K562 (cell line): ENCODE results near the gene REEP3. TPM values are rescaled to one million over a fixed set of nuclear protein-coding genes. Genes with fewer than 3 reads are reported as not detected.
A peak's percentile ranks its signal among the peaks of the same experiment; 100 is the strongest.

Source experiments
- ATAC-seq: fragments of 200-7000 bp; cut with Tn5 transposase; 3 replicates; pipeline ENCODE4 v1.9.1; 2020; ENCODE audit warnings: moderate library complexity
- BruUV-seq: library from RNA; stranded (reverse); fragments of 400-500 nt; replicated peaks from 2 replicates; lab custom pipeline; 2021; lab: Mats Ljungman, UMichigan
- CTCF ChIA-PET: fragments of 300-600 bp; formaldehyde crosslinking; extraction: SDS; loops from one replicate; lab custom pipeline; 2021; ENCODE audit warnings: low intra/inter-chr PET ratio; lab: Yijun Ruan, JAX
- POLR2A ChIA-PET: fragments of 300-600, 350-650 bp; sonication (Branson Sonifier 250); formaldehyde crosslinking; extraction: SDS; loops from one replicate; lab custom pipeline; 2021; ENCODE audit warnings: antibody characterized with exemption, inconsistent platforms; lab: Yijun Ruan, JAX
- DNase-seq, 4 experiments: peaks; one replicate each; pipeline versions ENCODE4 v3.0.0 to v3.0.0-alpha.2; 2011 to 2018; ENCODE audit warnings: low spot score in 3 of 4, mixed read lengths in 3 of 4; ENCODE audit errors: extremely low read depth in 1 of 4
- FAIRE-seq: peaks from 2 replicates; lab custom pipeline; 2011; peaks lifted over from hg19 to GRCh38; lab: Jason Lieb, UNC
- H2AFZ ChIP-seq: 2 replicates; pipeline ENCODE4 v1.6.0; 2011; ENCODE audit warnings: low read depth, low read length, control low read depth, inconsistent platforms
- H3K27ac ChIP-seq: fragments of 200-600 bp; 3 replicates; pipeline ENCODE4 v1.8.0; 2011; ENCODE audit warnings: low read depth, mild to moderate bottlenecking, control low read depth, inconsistent platforms, low read length, moderate library complexity, mixed read lengths; ENCODE audit errors: extremely low read depth
- H3K27me3 ChIP-seq, 2 experiments: fragments of 300-600 bp in 1 of 2; 2 replicates in 1 of 2; 3 replicates in 1 of 2; pipeline versions ENCODE4 v1.6.0 to v1.8.0; 2011; ENCODE audit warnings: inconsistent platforms in 2 of 2, low read length in 2 of 2, mild to moderate bottlenecking in 1 of 2, mixed read lengths in 1 of 2, moderate library complexity in 1 of 2; ENCODE audit not compliant: control insufficient read depth in 2 of 2, insufficient read depth in 2 of 2
- H3K36me3 ChIP-seq: fragments of 300-600 bp; 3 replicates; pipeline ENCODE4 v1.8.0; 2011; ENCODE audit warnings: mild to moderate bottlenecking, low read length, inconsistent platforms; ENCODE audit not compliant: control insufficient read depth, insufficient read depth
- H3K4me1 ChIP-seq, 2 experiments: fragments of 200-600 bp in 1 of 2; replicated peaks in 1 of 2; 2 replicates in 1 of 2; 3 replicates in 1 of 2; pipeline versions ENCODE4 v1.5.1 to v1.8.0; 2011; ENCODE audit warnings: inconsistent platforms in 2 of 2, low read length in 2 of 2, mild to moderate bottlenecking in 1 of 2, mixed read lengths in 1 of 2, moderate library complexity in 1 of 2; ENCODE audit not compliant: control insufficient read depth in 2 of 2, insufficient read depth in 2 of 2
- H3K4me2 ChIP-seq: 2 replicates; pipeline ENCODE4 v1.6.1; 2011; ENCODE audit warnings: low read length, control low read depth, inconsistent platforms, mixed read lengths; ENCODE audit not compliant: insufficient read depth
- H3K4me3 ChIP-seq: fragments of 200-600 bp; sonication (generic), shearing (Covaris generic); 2 replicates; pipeline ENCODE4 v1.5.1; 2016; ENCODE audit warnings: control low read depth, inconsistent platforms
- H3K79me2 ChIP-seq: fragments of 200-600 bp; 3 replicates; pipeline ENCODE4 v1.8.0; 2011; ENCODE audit warnings: low read length, inconsistent platforms; ENCODE audit not compliant: control insufficient read depth, insufficient read depth
- H3K9ac ChIP-seq, 2 experiments: 2 replicates each; pipeline versions ENCODE4 v1.6.0 to v1.6.1; 2011; ENCODE audit warnings: low read depth in 2 of 2, low read length in 2 of 2, control low read depth in 1 of 2, inconsistent platforms in 1 of 2, mild to moderate bottlenecking in 1 of 2, mixed read lengths in 1 of 2; ENCODE audit not compliant: insufficient read depth in 1 of 2
- H3K9me1 ChIP-seq: one replicate; pipeline ENCODE4 v1.6.0; 2011; ENCODE audit warnings: inconsistent platforms, mild to moderate bottlenecking, low read length, moderate library complexity; ENCODE audit not compliant: control insufficient read depth, insufficient read depth
- H3K9me3 ChIP-seq: replicated peaks from 2 replicates; pipeline ENCODE4 v1.5.1; 2011; ENCODE audit warnings: low read depth, low read length, inconsistent platforms; ENCODE audit not compliant: control insufficient read depth, insufficient read depth
- H4K20me1 ChIP-seq: replicated peaks from 2 replicates; pipeline ENCODE4 v1.6.1; 2011; ENCODE audit warnings: low read length, inconsistent platforms, mixed read lengths; ENCODE audit not compliant: control insufficient read depth, insufficient read depth
- ADNP ChIP-seq: fragments of 200-800 bp; sonication (Bioruptor generic); IDR thresholded peaks from 2 replicates; pipeline ENCODE4 v1.6.1; 2016; ENCODE audit warnings: missing genetic modification characterization, missing compliant biosample characterization
- BMI1 ChIP-seq: fragments of 150-350 bp; IDR thresholded peaks from 2 replicates; pipeline ENCODE4 v1.6.1; 2014; ENCODE audit warnings: low read length
- FOXA3 ChIP-seq, 2 experiments: fragments of 450-650 bp in 1 of 2; sonication (generic) in 1 of 2; formaldehyde crosslinking; IDR thresholded peaks in 1 of 2; conservative IDR thresholded peaks in 1 of 2; 2 replicates each; pipeline versions ENCODE4 v1.4.0 to v1.8.0; 2020 to 2022; ENCODE audit warnings: mild to moderate bottlenecking in 2 of 2, missing genetic modification reagents in 1 of 2
- HMG20B ChIP-seq: fragments of 250-450 bp; sonication (Bioruptor Pico); IDR thresholded peaks from 2 replicates; pipeline ENCODE4 v1.5.0; 2021; ENCODE audit warnings: mild to moderate bottlenecking
- HNRNPK ChIP-seq: fragments of 200-400 bp; formaldehyde crosslinking; IDR thresholded peaks from one replicate; pipeline ENCODE4 v1.6.1; 2018; ENCODE audit warnings: mild to moderate bottlenecking, low read depth, low read length; ENCODE audit not compliant: poor library complexity, severe bottlenecking
- ILK ChIP-seq: fragments of 450-650 bp; IDR thresholded peaks from 2 replicates; pipeline ENCODE4 v1.6.1; 2016; ENCODE audit warnings: missing genetic modification characterization, low read depth, mild to moderate bottlenecking, missing compliant biosample characterization, moderate library complexity, borderline replicate concordance
- JUNB ChIP-seq: fragments of 450-650 bp; formaldehyde crosslinking; conservative IDR thresholded peaks from 2 replicates; pipeline ENCODE4 v1.4.0; 2020; ENCODE audit warnings: mild to moderate bottlenecking
- KAT2B ChIP-seq: IDR thresholded peaks from one replicate; pipeline ENCODE4 v1.6.1; 2012; ENCODE audit warnings: low read depth, mild to moderate bottlenecking, control low read depth, inconsistent platforms, low read length, moderate library complexity
- LCOR ChIP-seq: sonication (generic); formaldehyde crosslinking; IDR thresholded peaks from 2 replicates; pipeline ENCODE4 v1.8.0; 2022; ENCODE audit warnings: mild to moderate bottlenecking, missing genetic modification reagents
- POLR2AphosphoS2 ChIP-seq: IDR thresholded peaks from 2 replicates; pipeline ENCODE4 v1.6.1; 2012; ENCODE audit warnings: low read length, improper control_type of control experiment
- RBM25 ChIP-seq: fragments of 200-400 bp; formaldehyde crosslinking; IDR thresholded peaks from 2 replicates; pipeline ENCODE4 v1.6.1; 2018; ENCODE audit warnings: low read length, low read depth, moderate library complexity; ENCODE audit not compliant: severe bottlenecking
- SMAD2 ChIP-seq: fragments of 150-350 bp; IDR thresholded peaks from 2 replicates; pipeline ENCODE4 v1.6.1; 2014; ENCODE audit warnings: low read depth, mild to moderate bottlenecking, low read length
- SNRNP70 ChIP-seq: fragments of 200-400 bp; formaldehyde crosslinking; optimal IDR thresholded peaks from 2 replicates; pipeline ENCODE3; 2017; ENCODE audit warnings: low read depth, low read length
- TRIM28 ChIP-seq: fragments of 450-650 bp; IDR thresholded peaks from 2 replicates; pipeline ENCODE4 v1.6.1; 2017
- ZNF121 ChIP-seq: sonication (generic); formaldehyde crosslinking; conservative IDR thresholded peaks from 2 replicates; pipeline ENCODE4 v1.8.0; 2022; ENCODE audit warnings: missing genetic modification reagents
- ZNF239 ChIP-seq: fragments of 250-450 bp; sonication (Bioruptor Pico); IDR thresholded peaks from 2 replicates; pipeline ENCODE4 v1.4.0; 2020; ENCODE audit warnings: mild to moderate bottlenecking
- ZNF75A ChIP-seq: fragments of 450-650 bp; formaldehyde crosslinking; IDR thresholded peaks from 2 replicates; pipeline ENCODE4 v1.4.0; 2020; ENCODE audit warnings: mild to moderate bottlenecking
- ZNF764 ChIP-seq: fragments of 250-450 bp; sonication (Bioruptor Pico); IDR thresholded peaks from 2 replicates; pipeline ENCODE4 v1.4.0; 2020; ENCODE audit warnings: low read depth, mild to moderate bottlenecking, moderate library complexity
- ZNF778 ChIP-seq: fragments of 450-650 bp; formaldehyde crosslinking; IDR thresholded peaks from 2 replicates; pipeline ENCODE4 v1.4.0; 2020; ENCODE audit warnings: mild to moderate bottlenecking, moderate library complexity
- WGBS: fragments of 100-300 bp; shearing (Covaris generic); methylation state at CpG from one replicate; pipeline ENCODE4 v1.1.6; 2016; ENCODE audit warnings: low coverage, mixed read lengths; ENCODE audit not compliant: insufficient coverage; ENCODE audit errors: missing lambda C conversion rate; 5-methylcytosine and 5-hydroxymethylcytosine counted together
- in situ Hi-C: fragments of 300-500 bp; cut with MboI; formaldehyde crosslinking; loops from 4 replicates; pipeline ENCODE4 v1.15.0; 2018; ENCODE audit warnings: inconsistent platforms, mixed read lengths
- intact Hi-C: fragments of 100-400 bp; cut with micrococcal nuclease; formaldehyde crosslinking; loops from 2 replicates; pipeline ENCODE4 v1.14.2; 2022
- polyA plus RNA-seq, 8 experiments: library from polyadenylated mRNA; depleted of rRNA in 4 of 8; stranded (reverse) in 5 of 8; unstranded in 3 of 8; fragments of >200 nt; fragmentation: Nextera tagmentation in 2 of 8; fragmentation: Illumina TruSeq in 1 of 8; extraction: Ambion mirVana in 2 of 8; extraction: Trizol in 1 of 8; gene quantifications; 2 replicates each; pipeline versions ENCODE4 v1.2.1 to v1.2.3, GENCODE V29; 2011 to 2014; ENCODE audit warnings: inconsistent platforms in 1 of 8, missing spikeins in 1 of 8
- total RNA-seq, 7 experiments: library from RNA; depleted of rRNA in 6 of 7; stranded (reverse); fragments of >200 nt in 6 of 7; fragmentation: Illumina TruSeq in 2 of 7; extraction: Trizol in 2 of 7; gene quantifications; 2 replicates each; pipeline versions ENCODE4 v1.2.1 to v1.2.3, GENCODE V29; 2011 to 2021; ENCODE audit warnings: low replicate concordance in 1 of 7

REEP3 gene
- total and polyA plus RNA-seq, 9 of the 15 experiments (the other 6 are each of a cell fraction or from before 2014, with no cell fraction given), result 3.4 to 13.4 (median 9.2) TPM

- no peak for TF ChIP-seq TRIM28
- TF ChIP-seq RBM25, result peak; percentile 59
- no peak for TF ChIP-seq KAT2B
- peak; percentile 54 for TF ChIP-seq ZNF121 (CRISPR knock-in tag)
- TF ChIP-seq, all 486 proteins: peak for 2
- no peak overlapping the region for H3K4me3 ChIP-seq
- no peak overlapping the region for H3K4me2 ChIP-seq
- no peaks in the 10 kb centered on the region for H3K9me1 ChIP-seq
- H3K27me3 ChIP-seq, result no peaks in the 10 kb centered on the region
- H3K27ac ChIP-seq, result no peak overlapping the region
- peaks cover 0 to 3% of the 10 kb centered on the region in 2 experiments; a peak in 2 of 5 replicates for H3K4me1 ChIP-seq
- no peaks in the 10 kb centered on the region for H3K36me3 ChIP-seq
- H3K9me3 ChIP-seq, result no peaks in the 10 kb centered on the region
- BruUV-seq, result no TSS peak
- POLR2A ChIA-PET, result interaction anchor here (0.6 to 2.2 kb wide), 8 partner anchors 8 to 72 kb away, joined by 3 to 9 read pairs (median 3); no protein-coding TSS in a partner anchor
- DNase-seq (no peak), ATAC-seq (no peak), FAIRE-seq (no peak)
- peaks cover 6% of the 10 kb centered on the region; the same call in 1 of the 3 replicates for H3K79me2 ChIP-seq
- CTCF ChIA-PET, result no interaction called here
- in situ Hi-C loops (no loop called here), intact Hi-C loops (no loop called here)
- no peaks in the 10 kb centered on the region; the same call in 1 of the 2 replicates for H4K20me1 ChIP-seq
- WGBS, result 69% methylated on average over 2 of the region's 2 CpGs
- H2AFZ ChIP-seq, result no peak overlapping the region
- no peak overlapping the region for H3K9ac ChIP-seq
Measured at GRCh38 chr10:63539377-63539776, 18.2 kb downstream of the REEP3 start.

- Histone ChIP-seq H3K79me2 (peaks cover 6% of the 10 kb centered on the region; the same call in 1 of the 3 replicates), H3K4me3 (no peak overlapping the region), H3K4me1 (peaks cover 0 to 4% of the 10 kb centered on the region in 2 experiments; a peak in 2 of 5 replicates), H3K36me3 (no peaks in the 10 kb centered on the region), H3K4me2 (no peak overlapping the region), H3K9me3 (no peaks in the 10 kb centered on the region), H4K20me1 (no peaks in the 10 kb centered on the region; the same call in 1 of the 2 replicates), H3K9me1 (no peaks in the 10 kb centered on the region), H3K27ac (no peak overlapping the region), H3K9ac (no peak overlapping the region), H2AFZ (no peak overlapping the region), H3K27me3 (no peaks in the 10 kb centered on the region)
- DNase-seq (no peak), FAIRE-seq (no peak), ATAC-seq (no peak)
- POLR2A ChIA-PET, result interaction anchor here (1.0 to 2.2 kb wide), 6 partner anchors 9 to 25 kb away, joined by 3 to 9 read pairs (median 5); no protein-coding TSS in a partner anchor
- CTCF ChIA-PET, result no interaction called here
- WGBS, result 12% methylated on average over 1 of the region's 1 CpG
- intact Hi-C loops, result no loop called here
- in situ Hi-C loops, result no loop called here
- no TSS peak for BruUV-seq
- no peak for TF ChIP-seq POLR2AphosphoS2
- no peak for TF ChIP-seq ZNF778
- TF ChIP-seq HMG20B (CRISPR knock-in tag), result no peak
- TF ChIP-seq BMI1, result no peak
- TF ChIP-seq ADNP (tag), result no peak
- no peak for TF ChIP-seq FOXA3 (CRISPR knock-in tag; conservative IDR thresholded peaks at IDR 0.05 in 1 of 2, IDR thresholded peaks at IDR 0.05 in 1 of 2)
- no peak for TF ChIP-seq SNRNP70
- TF ChIP-seq ZNF239 (CRISPR knock-in tag), result no peak
- no peak for TF ChIP-seq LCOR
- no peak for TF ChIP-seq ZNF764 (CRISPR knock-in tag)
- TF ChIP-seq SMAD2, result no peak
- no peak for TF ChIP-seq HNRNPK
- TF ChIP-seq ILK (tag), result no peak
- TF ChIP-seq ZNF75A (CRISPR knock-in tag), result no peak
- no peak for TF ChIP-seq JUNB (CRISPR knock-in tag)
Measured at GRCh38 chr10:63539994-63540393, 18.8 kb downstream of the REEP3 start.
